DMS53 treated with DMSO at 0.1 percent for 48 hours (cell line): Measurements from ENCODE around the gene ZNF844.
A peak's percentile ranks its signal among the peaks of the same experiment; 100 is the strongest.
"Not testable (repeated sequence)": the region's sequence is repeated elsewhere in the genome, so short reads cannot be mapped to it uniquely, and the experiment has no call there.

ENCODE experiments used
- DNase-seq: peaks from one replicate; lab custom pipeline; 2025; ENCODE audit not compliant: unreplicated experiment; lab: John Stamatoyannopoulos, UW

Gene ZNF844

GRCh38 chr19:12092065-12092867 lies 27.7 kb downstream of the ZNF844 start:
- DNase-seq: peak; percentile 12

GRCh38 chr19:12092956-12093355 lies 28.4 kb downstream of the ZNF844 start:
- no peak for DNase-seq

GRCh38 chr19:12093777-12094176 lies 29.2 kb downstream of the ZNF844 start:
- DNase-seq: no peak

GRCh38 chr19:12095111-12095790 lies 30.7 kb downstream of the ZNF844 start:
- DNase-seq: no peak

- no peak for DNase-seq
Observed at GRCh38 chr19:12098040-12098439, 33.5 kb downstream of the ZNF844 start.

- DNase-seq: not testable (repeated sequence)
Observed at GRCh38 chr19:12103909-12104308, 39.4 kb downstream of the ZNF844 start.

GRCh38 chr19:12111176-12111575 lies 46.6 kb downstream of the ZNF844 start:
- DNase-seq: no peak

GRCh38 chr19:12111943-12112637 lies 47.6 kb downstream of the ZNF844 start:
- DNase-seq: no peak

GRCh38 chr19:12112701-12113100 lies 48.2 kb downstream of the ZNF844 start:
- DNase-seq: no peak

DNA sequence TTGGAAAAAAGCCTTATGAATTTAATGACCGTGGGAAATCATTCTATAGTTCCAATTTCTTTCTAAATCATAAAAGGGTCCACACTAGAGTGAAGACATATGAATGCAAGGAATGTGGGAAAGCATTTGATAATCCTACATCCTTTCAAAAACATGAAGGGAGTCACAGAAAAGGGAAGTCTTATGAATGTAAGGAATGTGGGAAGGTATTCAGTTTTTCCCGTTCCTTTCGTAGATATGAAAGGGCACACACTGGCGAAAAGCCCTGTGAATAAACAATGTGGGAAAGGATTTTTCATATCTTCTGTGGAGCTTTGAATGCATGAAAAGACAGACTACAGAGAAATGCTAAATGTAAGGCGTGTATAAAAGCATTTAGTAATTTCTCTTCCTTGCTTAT lies 48.6 kb downstream of the ZNF844 start:
- DNase-seq: no peak

- DNase-seq: no peak
Observed at GRCh38 chr19:12117201-12117970, 52.9 kb downstream of the ZNF844 start.

DNA sequence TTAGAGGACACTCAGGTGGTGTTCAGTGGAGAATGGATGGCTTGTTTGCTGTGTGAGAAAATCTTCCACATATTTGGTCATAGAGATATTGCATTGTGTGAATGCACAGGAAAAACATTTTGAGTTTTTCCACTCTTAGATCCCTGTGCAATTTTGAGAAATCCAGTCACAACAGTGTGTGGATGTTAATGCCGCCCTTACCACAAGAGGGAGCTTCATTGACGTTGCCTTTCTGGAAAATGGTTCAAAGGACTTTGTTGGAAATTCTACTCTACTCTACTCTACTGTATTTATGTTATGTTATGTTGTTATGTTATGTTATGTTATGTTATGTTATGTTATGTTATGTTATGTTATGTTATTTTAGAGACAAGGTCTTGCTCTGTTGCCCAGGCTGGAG lies 62.2 kb downstream of the ZNF844 start:
- peak; percentile 2 for DNase-seq
